WERI-Rb-1 (cell line): ENCODE results near the gene PEX10.
A peak's percentile ranks its signal among the peaks of the same experiment; 100 is the strongest.

Experiments
- DNase-seq: peaks from one replicate; pipeline ENCODE4 v3.0.0-alpha.2; 2020
- H3K27ac ChIP-seq: fragments of 250-450 bp; sonication (Bioruptor Pico); 2 replicates; pipeline ENCODE4 v1.5.1; 2020; ENCODE audit warnings: mild to moderate bottlenecking, moderate library complexity
- H3K27me3 ChIP-seq: fragments of 250-450 bp; sonication (Bioruptor Pico); 2 replicates; pipeline ENCODE4 v1.5.1; 2021; ENCODE audit warnings: mild to moderate bottlenecking, low read depth, moderate library complexity; ENCODE audit not compliant: insufficient read depth, severe bottlenecking
- H3K36me3 ChIP-seq: fragments of 250-450 bp; sonication (Bioruptor Pico); 2 replicates; pipeline ENCODE4 v1.5.1; 2020; ENCODE audit warnings: mild to moderate bottlenecking, moderate library complexity
- H3K4me3 ChIP-seq: 2 replicates; pipeline ENCODE4 v1.5.1; 2011; ENCODE audit warnings: low read depth, mild to moderate bottlenecking, control low read depth, low read length
- H3K9me3 ChIP-seq: fragments of 250-450 bp; sonication (Bioruptor Pico); 2 replicates; pipeline ENCODE4 v1.5.1; 2021; ENCODE audit warnings: mild to moderate bottlenecking, moderate library complexity; ENCODE audit not compliant: severe bottlenecking
- TF ChIP-seq, protein P1 (sequence below): IDR thresholded peaks from 2 replicates; pipeline ENCODE4 v1.5.1; 2011; ENCODE audit warnings: low read depth, mild to moderate bottlenecking, control low read depth, inconsistent platforms, low read length

PEX10 gene

DNA sequence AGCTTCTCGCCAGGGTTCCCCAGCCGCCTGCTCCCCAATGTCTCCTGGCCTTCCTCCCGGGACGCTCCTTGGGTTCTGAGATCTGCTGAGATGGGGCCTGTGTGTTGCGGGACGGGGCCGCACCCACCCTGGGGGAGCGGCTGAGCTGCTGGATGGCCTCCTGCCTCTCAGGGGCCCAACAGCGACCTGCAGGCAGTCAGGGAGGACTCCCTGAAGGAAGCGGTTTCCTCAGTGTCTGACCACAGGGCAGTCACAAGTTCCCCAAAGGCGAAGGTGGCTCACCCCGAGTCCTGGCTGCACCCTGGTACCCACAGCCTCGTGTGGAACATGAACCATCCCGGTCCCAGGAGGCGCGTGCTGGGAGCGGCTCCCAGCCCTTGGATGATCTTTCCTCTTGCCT, 45.1 kb upstream of the PEX10 start:
- TF ChIP-seq, protein P1, sequence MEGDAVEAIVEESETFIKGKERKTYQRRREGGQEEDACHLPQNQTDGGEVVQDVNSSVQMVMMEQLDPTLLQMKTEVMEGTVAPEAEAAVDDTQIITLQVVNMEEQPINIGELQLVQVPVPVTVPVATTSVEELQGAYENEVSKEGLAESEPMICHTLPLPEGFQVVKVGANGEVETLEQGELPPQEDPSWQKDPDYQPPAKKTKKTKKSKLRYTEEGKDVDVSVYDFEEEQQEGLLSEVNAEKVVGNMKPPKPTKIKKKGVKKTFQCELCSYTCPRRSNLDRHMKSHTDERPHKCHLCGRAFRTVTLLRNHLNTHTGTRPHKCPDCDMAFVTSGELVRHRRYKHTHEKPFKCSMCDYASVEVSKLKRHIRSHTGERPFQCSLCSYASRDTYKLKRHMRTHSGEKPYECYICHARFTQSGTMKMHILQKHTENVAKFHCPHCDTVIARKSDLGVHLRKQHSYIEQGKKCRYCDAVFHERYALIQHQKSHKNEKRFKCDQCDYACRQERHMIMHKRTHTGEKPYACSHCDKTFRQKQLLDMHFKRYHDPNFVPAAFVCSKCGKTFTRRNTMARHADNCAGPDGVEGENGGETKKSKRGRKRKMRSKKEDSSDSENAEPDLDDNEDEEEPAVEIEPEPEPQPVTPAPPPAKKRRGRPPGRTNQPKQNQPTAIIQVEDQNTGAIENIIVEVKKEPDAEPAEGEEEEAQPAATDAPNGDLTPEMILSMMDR, result no peak
- H3K9me3 ChIP-seq, result no peaks in the 10 kb centered on the region
- no peak overlapping the region for H3K27ac ChIP-seq

DNA sequence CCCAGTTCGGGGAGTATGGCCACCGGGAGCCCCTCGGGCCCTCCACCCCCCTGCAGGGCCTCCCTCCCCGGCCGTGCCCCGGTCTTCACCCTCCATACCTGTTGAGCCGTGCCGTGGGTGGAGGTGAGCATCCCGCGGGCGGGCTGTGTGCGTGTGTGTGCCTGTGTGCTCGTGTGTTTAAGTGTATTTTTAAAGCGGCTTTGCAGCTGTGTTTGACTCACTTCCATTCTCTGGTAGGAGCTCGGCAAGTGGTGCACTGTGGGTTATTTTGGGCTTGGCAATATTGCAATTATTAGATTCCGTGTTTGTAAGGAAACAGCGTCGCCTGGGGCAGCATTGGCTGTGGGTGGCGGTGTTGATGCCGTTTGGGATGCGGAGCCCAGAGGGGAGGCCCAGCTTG, 43.4 kb upstream of the PEX10 start:
- TF ChIP-seq, protein P1, result no peak
- Histone ChIP-seq H3K36me3 (no peaks in the 10 kb centered on the region), H3K27me3 (no peaks in the 10 kb centered on the region), H3K4me3 (no peak overlapping the region), H3K27ac (no peak overlapping the region), H3K9me3 (no peaks in the 10 kb centered on the region)
- no peak for DNase-seq

More for the DNA sequence above, 45.1 kb upstream of the PEX10 start:
- Histone ChIP-seq H3K4me3 (no peak overlapping the region), H3K27me3 (no peaks in the 10 kb centered on the region), H3K36me3 (no peaks in the 10 kb centered on the region)
- DNase-seq, result no peak

DNA sequence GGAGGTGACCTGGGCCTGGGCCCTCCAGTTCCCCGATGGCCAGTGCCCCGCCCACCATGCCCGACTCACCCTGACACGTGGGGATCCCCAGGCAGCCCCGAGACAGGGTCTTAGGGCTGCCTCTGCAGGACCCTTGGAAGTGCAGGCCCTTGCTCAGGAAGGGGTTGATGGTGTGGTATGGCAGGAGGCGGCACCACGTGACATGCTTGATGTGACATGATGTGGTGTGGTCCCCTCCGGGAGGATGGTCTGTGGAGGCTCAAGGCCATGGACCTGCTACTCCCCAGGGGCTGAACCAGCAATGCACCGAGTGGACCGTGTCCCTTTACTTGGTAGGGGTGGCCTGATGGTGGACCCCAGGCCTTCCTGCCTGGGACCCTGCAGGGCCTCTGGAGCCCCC, 41.9 kb upstream of the PEX10 start:
- no peak for DNase-seq
- Histone ChIP-seq H3K27me3 (no peaks in the 10 kb centered on the region), H3K4me3 (no peak overlapping the region), H3K9me3 (no peaks in the 10 kb centered on the region), H3K27ac (no peak overlapping the region), H3K36me3 (no peaks in the 10 kb centered on the region)
- TF ChIP-seq, protein P1, result no peak

DNA sequence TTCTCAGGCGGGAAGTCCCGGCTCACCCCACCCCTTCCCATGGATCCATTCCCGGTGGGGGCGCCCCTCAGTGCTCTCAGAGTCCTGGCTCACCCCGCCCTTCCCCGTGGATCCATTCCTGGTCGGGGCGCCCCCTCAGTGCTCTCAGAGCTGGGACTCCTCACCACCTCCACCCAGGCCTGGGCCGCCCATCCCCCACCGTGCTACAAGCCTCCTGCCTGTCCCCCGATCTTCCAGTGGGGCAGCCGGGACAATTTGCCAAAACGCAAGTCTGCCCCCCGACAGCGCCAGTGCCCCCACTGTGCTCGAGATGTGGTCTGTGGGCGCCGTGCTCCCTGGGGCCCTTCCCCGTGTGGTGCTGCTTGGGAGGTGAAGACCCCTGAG, 40.6 kb upstream of the PEX10 start:
- TF ChIP-seq, protein P1, result no peak
- Histone ChIP-seq H3K9me3 (no peaks in the 10 kb centered on the region), H3K27me3 (no peaks in the 10 kb centered on the region), H3K36me3 (no peaks in the 10 kb centered on the region), H3K27ac (peak overlapping the region; percentile 82), H3K4me3 (no peak overlapping the region)
- no peak for DNase-seq

DNA sequence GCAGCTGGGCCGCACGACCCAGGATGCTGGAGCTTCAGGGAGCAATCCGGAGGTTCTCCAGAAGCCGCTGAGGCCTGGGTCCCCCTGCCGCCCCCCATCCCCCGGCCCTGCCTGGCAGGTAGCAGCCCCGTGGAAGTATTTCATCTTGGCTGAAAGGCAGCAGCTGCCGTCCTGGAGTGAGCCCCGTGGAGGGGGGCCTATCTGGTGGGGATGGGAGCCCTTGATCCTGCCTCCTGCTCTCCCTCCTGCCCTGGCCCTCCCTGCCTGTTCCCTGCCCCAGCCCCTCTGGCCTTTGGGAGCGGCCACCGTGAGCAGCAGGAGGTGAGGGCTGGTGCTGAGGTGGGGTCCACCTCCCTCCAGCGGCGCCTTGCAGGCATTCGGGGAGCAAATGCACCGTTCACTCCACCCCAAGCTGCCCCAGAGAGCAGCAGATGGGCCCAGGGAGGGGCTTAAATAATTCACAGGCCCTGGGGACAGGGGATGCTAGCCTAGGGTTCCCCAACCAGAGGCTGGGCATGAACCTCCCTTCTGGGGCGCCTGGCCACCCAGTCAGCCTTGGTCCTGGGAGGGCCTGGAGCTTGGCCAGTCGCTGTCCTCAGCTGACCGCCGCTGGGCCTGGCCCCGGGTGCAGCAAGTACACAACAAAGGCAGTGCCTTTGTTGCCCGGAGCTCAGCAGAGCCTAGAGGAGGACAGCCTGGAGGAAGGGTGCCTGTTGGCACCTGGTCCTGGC, 40.0 kb upstream of the PEX10 start:
- TF ChIP-seq, protein P1, result no peak
- H3K27ac ChIP-seq, result peak overlapping the region; percentile 82
- no peaks in the 10 kb centered on the region for H3K36me3 ChIP-seq
- DNase-seq, result peak; percentile 72
- H3K27me3 ChIP-seq, result no peaks in the 10 kb centered on the region
- no peaks in the 10 kb centered on the region for H3K9me3 ChIP-seq
- H3K4me3 ChIP-seq, result no peak overlapping the region

DNA sequence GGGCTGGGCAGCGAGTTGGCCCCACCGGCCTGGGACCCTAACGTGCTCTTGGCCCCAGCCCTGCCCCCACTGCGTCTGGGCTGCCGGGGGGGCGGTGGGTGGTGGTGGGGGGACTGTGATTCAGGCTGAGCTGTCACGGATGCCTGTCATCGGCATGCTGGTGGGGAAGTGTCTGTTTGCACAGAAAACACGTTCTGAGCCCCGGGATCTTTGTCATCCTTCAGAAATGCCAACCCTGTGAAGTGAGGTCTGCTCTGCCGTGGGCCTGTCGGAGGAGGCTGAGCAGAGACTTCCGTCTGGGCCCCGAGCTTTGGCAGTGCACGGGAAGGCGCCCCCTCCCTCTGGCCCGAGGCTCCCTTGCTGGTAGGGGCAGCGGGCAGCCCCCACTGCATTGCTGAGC, 39.4 kb upstream of the PEX10 start:
- TF ChIP-seq, protein P1, result no peak
- Histone ChIP-seq H3K27ac (peak overlapping the region; percentile 82), H3K4me3 (no peak overlapping the region), H3K27me3 (no peaks in the 10 kb centered on the region), H3K36me3 (no peaks in the 10 kb centered on the region), H3K9me3 (no peaks in the 10 kb centered on the region)
- no peak for DNase-seq
